OCI-LY7 (cell line): ENCODE measurements around the gene TBC1D1. TPM values are rescaled to one million over a fixed set of nuclear protein-coding genes. Genes with fewer than 3 reads are reported as not detected.

Experiments used
- BruUV-seq: library from RNA; stranded (reverse); fragments of 400-500 nt; replicated peaks from 2 replicates; lab custom pipeline; 2021; lab: Mats Ljungman, UMichigan
- CTCF ChIA-PET: fragments of 300-600 bp; sonication (Branson Sonifier 250); formaldehyde crosslinking; loops from one replicate; lab custom pipeline; 2022; ENCODE audit warnings: antibody characterized with exemption; ENCODE audit not compliant: unreplicated experiment; lab: Charles Lee
- POLR2A ChIA-PET: fragments of 300-600 bp; sonication (Branson Sonifier 250); formaldehyde crosslinking; loops from one replicate; lab custom pipeline; 2022; ENCODE audit warnings: antibody characterized with exemption; lab: Charles Lee
- DNase-seq: peaks from one replicate; pipeline ENCODE4 v3.0.0-alpha.2; 2015; ENCODE audit warnings: low spot score
- H2AFZ ChIP-seq: fragments of 200-600 bp; sonication (generic), shearing (Covaris generic); 2 replicates; pipeline ENCODE4 v1.6.1; 2014; ENCODE audit warnings: mild to moderate bottlenecking, antibody characterized with exemption, low read length, moderate library complexity
- H3K27ac ChIP-seq: fragments of 200-600 bp; sonication (generic); 2 replicates; pipeline ENCODE4 v1.5.1; 2014; ENCODE audit warnings: mixed run types, low read depth, mild to moderate bottlenecking, moderate library complexity, low read length, inconsistent platforms; ENCODE audit not compliant: poor library complexity, severe bottlenecking
- H3K36me3 ChIP-seq: fragments of 200-600 bp; sonication (generic); 2 replicates; pipeline ENCODE4 v1.6.1; 2014; ENCODE audit warnings: mild to moderate bottlenecking, antibody characterized with exemption, low read length, moderate library complexity, mixed read lengths; ENCODE audit not compliant: insufficient read depth
- H3K4me1 ChIP-seq: fragments of 200-600 bp; sonication (generic); 2 replicates; pipeline ENCODE4 v1.5.1; 2014; ENCODE audit warnings: mild to moderate bottlenecking, low read length; ENCODE audit not compliant: insufficient read depth, poor library complexity, severe bottlenecking
- H3K4me2 ChIP-seq: fragments of 200-600 bp; sonication (generic); 2 replicates; pipeline ENCODE4 v1.6.1; 2014; ENCODE audit warnings: mild to moderate bottlenecking, low read length
- H3K4me3 ChIP-seq: fragments of 200-600 bp; sonication (generic); 2 replicates; pipeline ENCODE4 v1.5.1; 2014; ENCODE audit warnings: mild to moderate bottlenecking, low read depth, low read length; ENCODE audit not compliant: poor library complexity, severe bottlenecking
- H3K79me2 ChIP-seq: fragments of 200-600 bp; sonication (generic); 2 replicates; pipeline ENCODE4 v1.6.1; 2016; ENCODE audit warnings: low read depth, mild to moderate bottlenecking, low read length, moderate library complexity, mixed read lengths; ENCODE audit not compliant: insufficient read depth
- H3K9me2 ChIP-seq: fragments of 200-600 bp; sonication (generic); 2 replicates; pipeline ENCODE4 v1.6.1; 2016; ENCODE audit warnings: mild to moderate bottlenecking, low read length, mixed read lengths; ENCODE audit not compliant: insufficient read depth
- H3K9me3 ChIP-seq: fragments of 200-600 bp; sonication (generic); 2 replicates; pipeline ENCODE4 v1.6.1; 2014; ENCODE audit warnings: mild to moderate bottlenecking, mixed run types, low read length, mixed read lengths
- H4K20me1 ChIP-seq: fragments of 200-600 bp; sonication (generic); 2 replicates; pipeline ENCODE4 v1.6.1; 2014; ENCODE audit warnings: mild to moderate bottlenecking, antibody characterized with exemption, low read length, moderate library complexity, mixed read lengths; ENCODE audit not compliant: insufficient read depth
- EZH2phosphoT487 ChIP-seq: fragments of 200-600 bp; sonication (generic); IDR thresholded peaks from 2 replicates; pipeline ENCODE4 v1.6.1; 2018; ENCODE audit warnings: low read depth, borderline replicate concordance, mild to moderate bottlenecking, mixed run types, antibody characterized with exemption, low read length, moderate library complexity, mixed read lengths
- intact Hi-C: fragments of 100-400 bp; cut with micrococcal nuclease; formaldehyde crosslinking; loops from one replicate; pipeline ENCODE4 v1.10.0; 2022; ENCODE audit not compliant: unreplicated experiment
- total RNA-seq, 2 experiments: library from RNA; depleted of rRNA in 1 of 2; stranded (reverse); fragments of >200 nt in 1 of 2; shearing (Covaris generic) in 1 of 2; gene quantifications; 2 replicates each; pipeline ENCODE4 v1.2.3, GENCODE V29; 2014 to 2022
- TF ChIP-seq, protein P1 (sequence below): fragments of 200-600 bp; sonication (generic); conservative IDR thresholded peaks from 2 replicates; pipeline ENCODE4 v1.5.1; 2014; ENCODE audit warnings: mild to moderate bottlenecking, antibody characterized with exemption, low read length, moderate library complexity, mixed read lengths

TBC1D1 gene
- total RNA-seq, 2 experiments from 2014 or later = 539 to 545 TPM

DNA sequence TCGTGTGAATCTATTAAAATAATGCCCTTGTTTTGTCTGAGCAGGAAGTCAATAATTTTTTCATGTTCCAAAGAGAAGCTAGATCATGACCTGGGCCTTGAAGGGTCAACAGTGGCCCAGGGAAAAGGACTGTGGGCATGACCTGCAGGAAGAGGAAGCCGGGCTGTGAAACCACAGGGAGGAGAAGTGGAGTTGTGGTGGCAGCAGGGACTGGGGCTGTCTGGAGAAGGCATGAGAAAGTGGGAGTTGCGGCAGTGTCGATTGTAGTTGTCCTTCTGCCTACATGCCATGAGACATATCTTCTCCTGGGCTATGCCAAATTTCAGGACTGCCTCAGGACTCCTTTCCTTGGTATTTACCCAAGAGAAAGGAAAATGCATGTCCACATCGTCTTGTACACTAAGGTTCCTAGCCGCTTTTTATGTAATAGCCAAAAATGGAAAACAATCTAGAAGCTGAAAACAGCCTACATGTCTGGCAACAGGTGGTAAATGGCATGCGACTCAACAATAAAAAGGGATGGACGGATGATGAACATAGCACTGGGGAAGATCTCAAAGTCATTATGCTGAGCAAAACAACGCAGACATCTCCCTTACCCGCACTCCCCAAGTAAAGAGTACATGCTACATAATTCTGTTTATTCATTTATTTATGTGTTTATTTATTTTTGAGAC, 55.8 kb downstream of the TBC1D1 start:
- no TSS peak for BruUV-seq
- POLR2A ChIA-PET = no interaction called here
- no peaks in the 10 kb centered on the region for H3K4me1 ChIP-seq
- no peaks in the 10 kb centered on the region for H3K9me2 ChIP-seq
- no peaks in the 10 kb centered on the region for H3K36me3 ChIP-seq
- no peaks in the 10 kb centered on the region for H3K9me3 ChIP-seq
- DNase-seq = no peak
- CTCF ChIA-PET = no interaction called here
- H3K79me2 ChIP-seq = no peaks in the 10 kb centered on the region
- H3K4me3 ChIP-seq = no peak overlapping the region
- H4K20me1 ChIP-seq = no peaks in the 10 kb centered on the region
- H3K4me2 ChIP-seq = no peak overlapping the region
- TF ChIP-seq EZH2phosphoT487 = no peak
- TF ChIP-seq, protein P1, sequence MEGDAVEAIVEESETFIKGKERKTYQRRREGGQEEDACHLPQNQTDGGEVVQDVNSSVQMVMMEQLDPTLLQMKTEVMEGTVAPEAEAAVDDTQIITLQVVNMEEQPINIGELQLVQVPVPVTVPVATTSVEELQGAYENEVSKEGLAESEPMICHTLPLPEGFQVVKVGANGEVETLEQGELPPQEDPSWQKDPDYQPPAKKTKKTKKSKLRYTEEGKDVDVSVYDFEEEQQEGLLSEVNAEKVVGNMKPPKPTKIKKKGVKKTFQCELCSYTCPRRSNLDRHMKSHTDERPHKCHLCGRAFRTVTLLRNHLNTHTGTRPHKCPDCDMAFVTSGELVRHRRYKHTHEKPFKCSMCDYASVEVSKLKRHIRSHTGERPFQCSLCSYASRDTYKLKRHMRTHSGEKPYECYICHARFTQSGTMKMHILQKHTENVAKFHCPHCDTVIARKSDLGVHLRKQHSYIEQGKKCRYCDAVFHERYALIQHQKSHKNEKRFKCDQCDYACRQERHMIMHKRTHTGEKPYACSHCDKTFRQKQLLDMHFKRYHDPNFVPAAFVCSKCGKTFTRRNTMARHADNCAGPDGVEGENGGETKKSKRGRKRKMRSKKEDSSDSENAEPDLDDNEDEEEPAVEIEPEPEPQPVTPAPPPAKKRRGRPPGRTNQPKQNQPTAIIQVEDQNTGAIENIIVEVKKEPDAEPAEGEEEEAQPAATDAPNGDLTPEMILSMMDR = no peak
- no peak overlapping the region for H2AFZ ChIP-seq
- intact Hi-C loops = no loop called here
- no peak overlapping the region for H3K27ac ChIP-seq

DNA sequence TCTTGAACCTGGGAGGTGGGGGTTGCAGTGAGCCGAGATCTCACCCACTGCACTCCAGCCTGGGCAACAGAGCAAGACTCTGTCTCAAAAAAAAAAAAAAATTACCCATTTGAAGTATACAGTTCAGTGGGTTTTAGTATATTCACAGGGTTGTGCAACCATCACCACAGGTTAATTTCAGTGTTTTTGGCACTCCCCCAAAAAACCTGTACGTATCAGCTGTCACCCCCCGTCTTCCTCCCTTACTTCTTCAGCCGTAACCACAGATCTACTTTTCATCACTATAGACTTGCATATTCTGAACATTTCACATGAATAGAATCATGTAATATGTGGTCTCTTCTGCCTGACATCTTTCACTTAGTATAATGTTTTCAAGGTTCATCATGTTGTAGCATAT, 57.7 kb downstream of the TBC1D1 start:
- Histone ChIP-seq H3K4me2 (no peak overlapping the region), H4K20me1 (no peaks in the 10 kb centered on the region), H3K4me3 (no peak overlapping the region), H3K9me3 (no peaks in the 10 kb centered on the region), H3K79me2 (no peaks in the 10 kb centered on the region), H3K4me1 (no peaks in the 10 kb centered on the region), H2AFZ (no peak overlapping the region), H3K36me3 (no peaks in the 10 kb centered on the region), H3K27ac (no peak overlapping the region), H3K9me2 (no peaks in the 10 kb centered on the region)
- TF ChIP-seq, protein P1 = no peak
- no peak for TF ChIP-seq EZH2phosphoT487
- no TSS peak for BruUV-seq
- ChIA-PET POLR2A (no interaction called here), CTCF (no interaction called here)
- no peak for DNase-seq
- intact Hi-C loops = no loop called here

DNA sequence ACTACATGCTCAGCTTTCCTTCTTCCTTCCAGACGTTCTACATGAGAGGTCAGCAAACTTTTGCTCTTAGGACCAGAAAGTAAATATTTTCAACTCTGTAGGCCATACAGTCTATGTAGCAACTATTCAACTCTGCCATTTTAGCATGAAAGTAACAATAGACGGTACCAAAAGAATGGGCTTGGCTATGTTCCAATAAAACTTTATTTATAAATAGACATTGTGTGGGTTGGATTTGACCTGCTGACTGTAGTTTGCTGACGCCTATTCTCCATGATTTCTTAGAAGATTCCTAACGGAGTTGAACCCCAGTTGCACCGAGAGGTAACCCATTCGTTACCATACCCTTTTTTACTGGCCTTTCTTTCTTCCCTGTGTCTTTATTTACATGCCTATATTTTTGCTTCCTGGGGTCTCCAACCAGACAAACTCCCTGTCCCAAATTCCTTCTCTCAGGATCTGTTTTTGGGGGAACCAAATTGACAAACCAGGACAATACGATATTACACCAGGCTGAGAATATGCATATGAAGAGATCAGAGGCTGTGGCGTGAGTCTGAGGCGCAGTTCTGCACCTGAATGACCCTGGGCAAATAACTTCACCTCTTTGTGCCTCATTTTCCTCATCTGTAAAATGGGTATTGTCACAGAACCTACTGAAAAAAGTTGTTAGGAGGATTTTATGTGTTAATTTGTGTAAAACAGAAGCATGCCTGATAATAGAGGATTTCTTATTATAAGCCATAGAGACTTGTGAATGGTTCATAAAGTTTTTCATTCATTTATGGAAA, 58.9 kb downstream of the TBC1D1 start:
- no peak overlapping the region for H3K4me3 ChIP-seq
- no peak for DNase-seq
- TF ChIP-seq, protein P1 = no peak
- no peak for TF ChIP-seq EZH2phosphoT487
- H3K79me2 ChIP-seq = no peaks in the 10 kb centered on the region
- H3K4me2 ChIP-seq = no peak overlapping the region
- no peaks in the 10 kb centered on the region for H4K20me1 ChIP-seq
- H3K9me3 ChIP-seq = no peaks in the 10 kb centered on the region
- H3K27ac ChIP-seq = no peak overlapping the region
- intact Hi-C loops = no loop called here
- H2AFZ ChIP-seq = no peak overlapping the region
- H3K36me3 ChIP-seq = no peaks in the 10 kb centered on the region
- no peaks in the 10 kb centered on the region for H3K9me2 ChIP-seq
- ChIA-PET POLR2A (no interaction called here), CTCF (no interaction called here)
- BruUV-seq = no TSS peak
- H3K4me1 ChIP-seq = no peaks in the 10 kb centered on the region
